Liver (tissue), 3 donors: ENCODE data around the gene KRT83.

ENCODE experiments used
- CTCF ChIP-seq: fragments of 150-350 bp; IDR thresholded peaks from 2 replicates; pipeline ENCODE4 v1.5.1; 2017; ENCODE audit warnings: improper control_type of control experiment, low read depth, low read length; ENCODE audit not compliant: missing input control
- JUND ChIP-seq, 2 donors: IDR thresholded peaks; 2 replicates each; pipeline ENCODE4 v1.6.1; 2016; ENCODE audit warnings: antibody characterized with exemption in 2 of 2
- donor health status: healthy.
- donor health status: healthy.

- TF ChIP-seq CTCF (no peak), JUND (IDR thresholded peaks at IDR 0.05) (no peak)
Measured at GRCh38 chr12:52275686-52276085, 45.5 kb downstream of the KRT83 start.
